Measurements from ENCODE around the gene MRPL43.

The MRPL43 gene

GRCh38 chr10:100966887-100967286 is 20.4 kb downstream of the MRPL43 start:
- DNase-seq, result no peak

- DNase-seq, result no peak
Measured at GRCh38 chr10:100965820-100966219, 21.5 kb downstream of the MRPL43 start.

GRCh38 chr10:100963826-100964225 is 23.5 kb downstream of the MRPL43 start:
- DNase-seq, result no peak

GRCh38 chr10:100962351-100963080 is 24.8 kb downstream of the MRPL43 start:
- no peak for DNase-seq

GRCh38 chr10:100960251-100960650 is 27.0 kb downstream of the MRPL43 start:
- no peak for DNase-seq

GRCh38 chr10:100948916-100949315 is 38.4 kb downstream of the MRPL43 start:
- no peak for DNase-seq

- no peak for DNase-seq
Measured at GRCh38 chr10:100945754-100946153, 41.5 kb downstream of the MRPL43 start.

GRCh38 chr10:100943508-100943907 is 43.8 kb downstream of the MRPL43 start:
- no peak for DNase-seq

GRCh38 chr10:100942229-100942628 is 45.1 kb downstream of the MRPL43 start:
- DNase-seq, result no peak

- no peak for DNase-seq
Measured at GRCh38 chr10:100939763-100940344, 47.4 kb downstream of the MRPL43 start.

Measured in C1 segment of cervical spinal cord (tissue), 14 donors.